SHP77 (cell line): ENCODE results near the gene TTLL11.

Experiments
- DNase-seq, 2 experiments: peaks; one replicate each; lab custom pipeline; 2025; lab: John Stamatoyannopoulos, UW

TTLL11 gene

GRCh38 chr9:121942313-121942712 lies 150.8 kb downstream of the TTLL11 start:
- no peak for DNase-seq

- no peak for DNase-seq
Observed at GRCh38 chr9:121939643-121940042, 153.5 kb downstream of the TTLL11 start.

GRCh38 chr9:121938621-121939020 lies 154.5 kb downstream of the TTLL11 start:
- DNase-seq: no peak

- DNase-seq: no peak
Observed at GRCh38 chr9:121937240-121937639, 155.9 kb downstream of the TTLL11 start.

GRCh38 chr9:121935739-121936138 lies 157.4 kb downstream of the TTLL11 start:
- no peak for DNase-seq

GRCh38 chr9:121930956-121931355 lies 162.2 kb downstream of the TTLL11 start:
- DNase-seq: no peak

GRCh38 chr9:121929893-121930875 lies 162.9 kb downstream of the TTLL11 start:
- DNase-seq: no peak

GRCh38 chr9:121927636-121928035 lies 165.5 kb downstream of the TTLL11 start:
- DNase-seq: no peak

- DNase-seq: no peak
Observed at GRCh38 chr9:121927081-121927480, 166.0 kb downstream of the TTLL11 start.

- DNase-seq: no peak
Observed at GRCh38 chr9:121926351-121926801, 166.7 kb downstream of the TTLL11 start.

GRCh38 chr9:121925935-121926334 lies 167.2 kb downstream of the TTLL11 start:
- DNase-seq: no peak

GRCh38 chr9:121924700-121925099 lies 168.4 kb downstream of the TTLL11 start:
- no peak for DNase-seq

- no peak for DNase-seq
Observed at GRCh38 chr9:121921444-121921843, 171.7 kb downstream of the TTLL11 start.

GRCh38 chr9:121917375-121918335 lies 175.5 kb downstream of the TTLL11 start:
- no peak for DNase-seq

- DNase-seq: no peak
Observed at GRCh38 chr9:121915304-121915625, 177.8 kb downstream of the TTLL11 start.

- no peak for DNase-seq
Observed at GRCh38 chr9:121914604-121915303, 178.4 kb downstream of the TTLL11 start.

GRCh38 chr9:121914017-121914595 lies 179.0 kb downstream of the TTLL11 start:
- no peak for DNase-seq

- DNase-seq: no peak
Observed at GRCh38 chr9:121912812-121913627, 180.1 kb downstream of the TTLL11 start.

GRCh38 chr9:121910491-121911040 lies 182.5 kb downstream of the TTLL11 start:
- DNase-seq: no peak

GRCh38 chr9:121909111-121909510 lies 184.0 kb downstream of the TTLL11 start:
- no peak for DNase-seq
